IMR-90 (cell line): ENCODE data around the gene TVP23C. TPM values are rescaled to one million over a fixed set of nuclear protein-coding genes. Genes with fewer than 3 reads are reported as not detected.
A peak's percentile ranks its signal among the peaks of the same experiment; 100 is the strongest.

Experiments used
- ATAC-seq: fragments of 200-7000 bp; cut with Tn5 transposase; 2 replicates; pipeline ENCODE4 v1.9.1; 2020; ENCODE audit warnings: low read depth, mild to moderate bottlenecking, moderate library complexity
- BruUV-seq: library from RNA; stranded (reverse); fragments of 400-500 nt; replicated peaks from 2 replicates; lab custom pipeline; 2021; lab: Mats Ljungman, UMichigan
- CTCF ChIA-PET: fragments of 300-600 bp; formaldehyde crosslinking; extraction: SDS; loops from one replicate; lab custom pipeline; 2021; ENCODE audit warnings: antibody characterized with exemption; lab: Yijun Ruan, JAX
- POLR2A ChIA-PET: fragments of 300-600 bp; sonication (Branson Sonifier 250); formaldehyde crosslinking; loops from one replicate; lab custom pipeline; 2022; ENCODE audit warnings: antibody characterized with exemption; ENCODE audit not compliant: unreplicated experiment; lab: Charles Lee
- DNase-seq: peaks from one replicate; pipeline ENCODE4 v3.0.0; 2013
- H2AFZ ChIP-seq: replicated peaks from 2 replicates; pipeline ENCODE3; 2013; ENCODE audit warnings: low read length, mild to moderate bottlenecking; ENCODE audit not compliant: poor library complexity
- H2AK5ac ChIP-seq: 2 replicates; pipeline ENCODE4 v1.6.1; 2013; ENCODE audit warnings: low read depth, low read length, inconsistent platforms
- H2AK9ac ChIP-seq: replicated peaks from 2 replicates; pipeline ENCODE3; 2013; ENCODE audit warnings: mild to moderate bottlenecking, low read depth, low read length, moderate library complexity; ENCODE audit not compliant: poor library complexity
- H2BK120ac ChIP-seq: 2 replicates; pipeline ENCODE4 v1.6.1; 2013; ENCODE audit warnings: low read depth, low read length, inconsistent platforms
- H2BK15ac ChIP-seq: 3 replicates; pipeline ENCODE4 v1.6.1; 2013; ENCODE audit warnings: low read depth, low read length, inconsistent platforms
- H2BK20ac ChIP-seq: 2 replicates; pipeline ENCODE4 v1.6.1; 2013; ENCODE audit warnings: low read depth, mild to moderate bottlenecking, inconsistent platforms, low read length, moderate library complexity
- H2BK5ac ChIP-seq: 2 replicates; pipeline ENCODE4 v1.6.1; 2013; ENCODE audit warnings: mild to moderate bottlenecking, low read depth, low read length, inconsistent platforms; ENCODE audit not compliant: poor library complexity, severe bottlenecking
- H3K14ac ChIP-seq: replicated peaks from 2 replicates; pipeline ENCODE4 v1.6.1; 2013; ENCODE audit warnings: low read depth, low read length, inconsistent platforms
- H3K18ac ChIP-seq: 2 replicates; pipeline ENCODE4 v1.6.1; 2013; ENCODE audit warnings: low read depth, low read length, control low read depth
- H3K23ac ChIP-seq: 2 replicates; pipeline ENCODE4 v1.6.1; 2013; ENCODE audit warnings: low read depth, low read length, inconsistent platforms
- H3K27ac ChIP-seq: 2 replicates; pipeline ENCODE4 v1.5.1; 2013; ENCODE audit warnings: mild to moderate bottlenecking, control low read depth, low read length; ENCODE audit not compliant: insufficient read depth
- H3K27me3 ChIP-seq: 2 replicates; pipeline ENCODE4 v1.6.1; 2013; ENCODE audit warnings: low read length; ENCODE audit not compliant: control insufficient read depth, insufficient read depth
- H3K36me3 ChIP-seq: 2 replicates; pipeline ENCODE4 v1.6.1; 2013; ENCODE audit warnings: low read length, mixed read lengths; ENCODE audit not compliant: control insufficient read depth, insufficient read depth
- H3K4ac ChIP-seq: 2 replicates; pipeline ENCODE4 v1.6.1; 2013; ENCODE audit warnings: low read depth, low read length, inconsistent platforms
- H3K4me1 ChIP-seq: 2 replicates; pipeline ENCODE4 v1.6.1; 2013; ENCODE audit warnings: low read length, mixed read lengths; ENCODE audit not compliant: control insufficient read depth, insufficient read depth
- H3K4me2 ChIP-seq: 2 replicates; pipeline ENCODE4 v1.6.1; 2013; ENCODE audit warnings: low read depth, mild to moderate bottlenecking, control low read depth, low read length, moderate library complexity
- H3K4me3 ChIP-seq: 2 replicates; pipeline ENCODE4 v1.5.1; 2013; ENCODE audit warnings: low read depth, mild to moderate bottlenecking, control low read depth, low read length, moderate library complexity; ENCODE audit not compliant: insufficient read depth
- H3K56ac ChIP-seq: 2 replicates; pipeline ENCODE4 v1.6.1; 2013; ENCODE audit warnings: low read length, inconsistent platforms; ENCODE audit not compliant: insufficient read depth; ENCODE audit errors: extremely low read depth
- H3K79me1 ChIP-seq, 2 experiments: 2 replicates each; pipeline ENCODE4 v1.6.1; 2013; ENCODE audit warnings: low read length in 2 of 2, inconsistent platforms in 1 of 2, low read depth in 1 of 2
- H3K9ac ChIP-seq: 2 replicates; pipeline ENCODE4 v1.6.1; 2013; ENCODE audit warnings: low read depth, low read length, control low read depth
- H3K9me1 ChIP-seq: 2 replicates; pipeline ENCODE4 v1.6.1; 2013; ENCODE audit warnings: low read length, inconsistent platforms; ENCODE audit not compliant: insufficient read depth
- H3K9me3 ChIP-seq: 2 replicates; pipeline ENCODE4 v1.6.1; 2013; ENCODE audit warnings: low read length; ENCODE audit not compliant: control insufficient read depth, insufficient read depth
- H4K20me1 ChIP-seq: 2 replicates; pipeline ENCODE4 v1.6.1; 2013; ENCODE audit warnings: low read length, inconsistent platforms; ENCODE audit not compliant: insufficient read depth
- H4K5ac ChIP-seq: 2 replicates; pipeline ENCODE4 v1.6.1; 2013; ENCODE audit warnings: mild to moderate bottlenecking, low read depth, low read length, control low read depth
- H4K8ac ChIP-seq, 2 experiments: 2 replicates each; pipeline ENCODE4 v1.6.1; 2013; ENCODE audit warnings: low read depth in 2 of 2, low read length in 2 of 2, control low read depth in 1 of 2, inconsistent platforms in 1 of 2
- H4K91ac ChIP-seq: 2 replicates; pipeline ENCODE4 v1.6.1; 2013; ENCODE audit warnings: low read depth, low read length, inconsistent platforms; ENCODE audit not compliant: insufficient read depth
- BHLHE40 ChIP-seq: fragments of 150-350 bp; IDR thresholded peaks from 2 replicates; pipeline ENCODE4 v1.6.1; 2016; ENCODE audit warnings: mild to moderate bottlenecking, low read depth, low read length
- CEBPB ChIP-seq: IDR thresholded peaks from 2 replicates; pipeline ENCODE4 v1.6.1; 2012; ENCODE audit warnings: low read depth, low read length, improper control_type of control experiment
- CHD1 ChIP-seq: IDR thresholded peaks from 2 replicates; pipeline ENCODE4 v1.6.1; 2012; ENCODE audit warnings: low read depth, low read length, improper control_type of control experiment
- CTCF ChIP-seq: conservative IDR thresholded peaks from 2 replicates; pipeline ENCODE4 v1.5.1; 2012; ENCODE audit warnings: mild to moderate bottlenecking, low read depth, low read length, improper control_type of control experiment
- ELK1 ChIP-seq: fragments of 150-350 bp; IDR thresholded peaks from 2 replicates; pipeline ENCODE4 v1.6.1; 2016; ENCODE audit warnings: low read depth, mild to moderate bottlenecking, low read length, moderate library complexity, borderline replicate concordance
- MXI1 ChIP-seq: IDR thresholded peaks from 2 replicates; pipeline ENCODE4 v1.6.1; 2012; ENCODE audit warnings: low read depth, mild to moderate bottlenecking, low read length, moderate library complexity, borderline replicate concordance
- NFE2L2 ChIP-seq: fragments of 150-350 bp; IDR thresholded peaks from 2 replicates; pipeline ENCODE4 v1.6.1; 2016; ENCODE audit warnings: low read depth, mild to moderate bottlenecking, low read length
- USF2 ChIP-seq: fragments of 150-350 bp; IDR thresholded peaks from 2 replicates; pipeline ENCODE4 v1.6.1; 2017; ENCODE audit warnings: mild to moderate bottlenecking, antibody characterized with exemption, low read length, low read depth
- WGBS, 2 experiments: methylation state at CpG; one replicate each; pipeline versions ENCODE4 v1.1.5 to v1.1.7; 2013; ENCODE audit warnings: missing lambda C conversion rate in 2 of 2; ENCODE audit not compliant: insufficient read length in 1 of 2; ENCODE audit errors: extremely low coverage in 2 of 2; 5-methylcytosine and 5-hydroxymethylcytosine counted together
- dilution Hi-C: fragments of 300-500 bp; cut with HindIII; formaldehyde crosslinking; loops from one replicate; pipeline ENCODE4 v1.14.3; 2018; ENCODE audit warnings: low sequenced_read_pairs; ENCODE audit not compliant: unreplicated experiment
- in situ Hi-C: fragments of 300-500 bp; cut with MboI; formaldehyde crosslinking; loops from 3 replicates; pipeline ENCODE4 v1.14.3; 2019; ENCODE audit warnings: low sequenced_read_pairs, inconsistent platforms, mixed read lengths
- intact Hi-C: fragments of 100-400 bp; cut with micrococcal nuclease; formaldehyde crosslinking; loops from 2 replicates; pipeline ENCODE4 v1.10.0; 2022
- polyA plus RNA-seq, 3 experiments: library from polyadenylated mRNA; depleted of rRNA; stranded (reverse); fragments of >200 nt; gene quantifications; 2 replicates each; pipeline ENCODE4 v1.2.3, GENCODE V29; 2012; ENCODE audit warnings: low replicate concordance in 1 of 3
- total RNA-seq: library from RNA; depleted of rRNA; stranded (reverse); fragments of >200 nt; gene quantifications from 2 replicates; pipeline ENCODE4 v1.2.3, GENCODE V29; 2012

The TVP23C gene
- total and polyA plus RNA-seq, 2 of the 4 experiments (the other 2 are of a cell fraction), result 7.5 to 12.0 TPM

GRCh38 chr17:15462976-15463772 is 100.1 kb downstream of the TVP23C start:
- H3K27ac ChIP-seq, result peak overlapping the region; percentile 57; the same call in 1 of the 2 replicates
- H3K9me3 ChIP-seq, result no peaks in the 10 kb centered on the region
- H3K4me1 ChIP-seq, result peaks cover 16% of the 10 kb centered on the region
- CTCF ChIA-PET, result interaction anchor here (1.2 kb wide), 1 partner anchor 8 kb away, joined by 3 read pairs; no protein-coding TSS in a partner anchor
- peaks cover 25% of the 10 kb centered on the region for H3K9me1 ChIP-seq
- in situ Hi-C loops, result no loop called here
- 0 out of 2 replicates have a peak overlapping the region, but pooled peaks have one; percentile 39 for H3K23ac ChIP-seq
- H3K14ac ChIP-seq, result peak overlapping the region; percentile 59
- H4K8ac ChIP-seq, result peak overlapping the region in 1 of 2 experiments; percentile 65; a peak in 1 of 4 replicates
- dilution Hi-C loops, result no loop called here
- peak overlapping the region; percentile 71 for H2AFZ ChIP-seq
- peak overlapping the region; percentile 39; the same call in 2 of the 3 replicates for H2BK15ac ChIP-seq
- H2AK9ac ChIP-seq, result peak overlapping the region; percentile 93
- peak overlapping the region; percentile 57; the same call in 1 of the 2 replicates for H4K5ac ChIP-seq
- POLR2A ChIA-PET, result interaction anchor here (0.6 kb wide), 1 partner anchor 40 kb away, joined by 5 read pairs; no protein-coding TSS in a partner anchor
- H4K20me1 ChIP-seq, result peaks cover 3% of the 10 kb centered on the region; the same call in 1 of the 2 replicates
- no peaks in the 10 kb centered on the region for H3K27me3 ChIP-seq
- intact Hi-C loops, result no loop called here
- H2BK20ac ChIP-seq, result peak overlapping the region; percentile 81
- H3K4me2 ChIP-seq, result peak overlapping the region; percentile 32
- no TSS peak for BruUV-seq
- ATAC-seq (peak; percentile 90), DNase-seq (peak; percentile 92)
- peak overlapping the region; percentile 78 for H4K91ac ChIP-seq
- peak; percentile 44 for TF ChIP-seq CEBPB
- peak; percentile 15; the same call in 1 of the 2 replicates for TF ChIP-seq BHLHE40
- TF ChIP-seq MXI1, result no peak
- TF ChIP-seq CTCF, result no peak
- TF ChIP-seq ELK1, result no peak
- TF ChIP-seq CHD1, result no peak
- TF ChIP-seq NFE2L2, result no peak
- TF ChIP-seq USF2, result no peak
- no peaks in the 10 kb centered on the region for H3K36me3 ChIP-seq
- H3K79me1 ChIP-seq, result peaks cover 2 to 8% of the 10 kb centered on the region in 2 experiments; a peak in 1 of 4 replicates
- H3K56ac ChIP-seq, result no peak overlapping the region
- H3K18ac ChIP-seq, result peak overlapping the region; percentile 48
- WGBS, 2 experiments, result 8% methylated on average over 5 of the region's 11 CpGs; no CpG with 5 or more reads in 1 of the 2 experiments
- H2BK120ac ChIP-seq, result peak overlapping the region; percentile 85
- H3K4ac ChIP-seq, result peak overlapping the region; percentile 86
- H2AK5ac ChIP-seq, result peak overlapping the region; percentile 72
- no peak overlapping the region; the same call in 1 of the 2 replicates for H3K9ac ChIP-seq
- peak overlapping the region; percentile 52 for H2BK5ac ChIP-seq
- H3K4me3 ChIP-seq, result no peak overlapping the region
